DND-41 (cell line): Measurements from ENCODE around the gene SPDEF.

Experiments used
- ATAC-seq: fragments of 200-7000 bp; cut with Tn5 transposase; 3 replicates; pipeline ENCODE4 v1.9.1; 2021; ENCODE audit warnings: low read depth; ENCODE audit not compliant: insufficient read depth
- DNase-seq: peaks from one replicate; pipeline ENCODE4 v3.0.0-alpha.2; 2020
- H2AFZ ChIP-seq: 2 replicates; pipeline ENCODE4 v1.6.0; 2012; ENCODE audit warnings: low read depth, low read length
- H3K27ac ChIP-seq: 2 replicates; pipeline ENCODE4 v1.5.1; 2012; ENCODE audit warnings: low read length, inconsistent platforms
- H3K27me3 ChIP-seq: fragments of 200-600 bp; sonication (generic); 2 replicates; pipeline ENCODE4 v1.6.0; 2012; ENCODE audit warnings: low read length, mild to moderate bottlenecking, inconsistent platforms; ENCODE audit not compliant: insufficient read depth, poor library complexity
- H3K36me3 ChIP-seq: 2 replicates; pipeline ENCODE4 v1.5.1; 2012; ENCODE audit warnings: low read length, inconsistent platforms; ENCODE audit not compliant: insufficient read depth
- H3K4me1 ChIP-seq: 2 replicates; pipeline ENCODE4 v1.5.1; 2012; ENCODE audit warnings: mild to moderate bottlenecking, low read length; ENCODE audit not compliant: insufficient read depth
- H3K4me2 ChIP-seq: 2 replicates; pipeline ENCODE4 v1.6.0; 2012; ENCODE audit warnings: mild to moderate bottlenecking, moderate library complexity, low read length, inconsistent platforms; ENCODE audit not compliant: insufficient read depth
- H3K4me3 ChIP-seq, 2 experiments: fragments of 200-600 bp in 1 of 2; shearing (Covaris generic) in 1 of 2; 2 replicates each; pipeline ENCODE4 v1.5.1; 2012 to 2016; ENCODE audit warnings: inconsistent platforms in 2 of 2, low read length in 2 of 2, mild to moderate bottlenecking in 2 of 2, low read depth in 1 of 2, moderate library complexity in 1 of 2
- H3K79me2 ChIP-seq: 2 replicates; pipeline ENCODE4 v1.6.0; 2012; ENCODE audit warnings: low read length, inconsistent platforms; ENCODE audit not compliant: insufficient read depth
- H3K9ac ChIP-seq: 2 replicates; pipeline ENCODE4 v1.6.0; 2012; ENCODE audit warnings: low read depth, mild to moderate bottlenecking, inconsistent platforms, low read length, moderate library complexity
- H3K9me3 ChIP-seq: 2 replicates; pipeline ENCODE4 v1.5.1; 2012; ENCODE audit warnings: low read length, moderate library complexity, mild to moderate bottlenecking, inconsistent platforms; ENCODE audit not compliant: insufficient read depth, severe bottlenecking
- H4K20me1 ChIP-seq: 2 replicates; pipeline ENCODE4 v1.6.0; 2012; ENCODE audit warnings: low read length; ENCODE audit not compliant: insufficient read depth
- EZH2 ChIP-seq: IDR thresholded peaks from 3 replicates; pipeline ENCODE4 v1.6.1; 2012; ENCODE audit warnings: borderline replicate concordance, low read depth, mild to moderate bottlenecking, moderate library complexity, low read length, inconsistent platforms; ENCODE audit not compliant: severe bottlenecking
- TF ChIP-seq, protein P1 (sequence below): IDR thresholded peaks from 2 replicates; pipeline ENCODE4 v1.5.1; 2012; ENCODE audit warnings: borderline replicate concordance, low read length, moderate library complexity, mild to moderate bottlenecking; ENCODE audit not compliant: poor library complexity, severe bottlenecking; ENCODE audit errors: extremely low read depth

Gene SPDEF

DNA sequence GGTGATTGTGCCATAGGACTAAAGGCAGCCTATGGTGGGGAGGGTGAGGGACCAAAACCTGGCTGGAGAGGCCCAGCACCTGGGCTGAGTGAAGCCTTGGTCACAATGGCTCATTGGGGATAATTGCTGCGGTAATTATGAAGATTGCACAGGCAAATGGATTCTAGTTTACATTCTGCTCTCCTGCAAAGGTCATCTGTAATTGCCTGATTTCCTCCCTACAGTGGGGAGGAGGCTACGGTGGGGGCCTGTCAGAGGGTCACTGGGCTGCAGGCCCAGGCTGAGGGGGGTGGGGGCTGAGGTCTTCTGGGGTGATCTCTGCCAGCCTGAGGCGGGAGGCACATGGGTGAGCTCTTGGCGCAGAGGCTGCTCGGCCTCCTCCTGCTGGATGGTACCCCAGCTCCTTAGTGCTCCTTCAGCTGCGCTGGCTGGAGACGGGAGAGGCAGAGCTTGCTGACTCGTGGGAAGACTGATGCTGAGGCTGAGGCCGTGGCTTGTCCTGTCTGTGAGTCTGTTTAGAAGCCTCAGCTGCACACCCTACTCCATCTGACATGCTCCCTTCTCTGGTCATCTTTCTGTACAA lies 59.9 kb downstream of the SPDEF start:
- H3K27ac ChIP-seq = no peak overlapping the region
- H3K36me3 ChIP-seq = no peaks in the 10 kb centered on the region
- H3K4me3 ChIP-seq = no peak overlapping the region
- H2AFZ ChIP-seq = no peak overlapping the region
- no peaks in the 10 kb centered on the region for H3K79me2 ChIP-seq
- no peak for DNase-seq
- H3K4me2 ChIP-seq = no peak overlapping the region
- ATAC-seq = no peak
- no peaks in the 10 kb centered on the region for H3K27me3 ChIP-seq
- no peaks in the 10 kb centered on the region for H3K4me1 ChIP-seq
- H3K9me3 ChIP-seq = peaks cover 5% of the 10 kb centered on the region
- H4K20me1 ChIP-seq = no peaks in the 10 kb centered on the region
- no peak overlapping the region for H3K9ac ChIP-seq
- TF ChIP-seq, protein P1, sequence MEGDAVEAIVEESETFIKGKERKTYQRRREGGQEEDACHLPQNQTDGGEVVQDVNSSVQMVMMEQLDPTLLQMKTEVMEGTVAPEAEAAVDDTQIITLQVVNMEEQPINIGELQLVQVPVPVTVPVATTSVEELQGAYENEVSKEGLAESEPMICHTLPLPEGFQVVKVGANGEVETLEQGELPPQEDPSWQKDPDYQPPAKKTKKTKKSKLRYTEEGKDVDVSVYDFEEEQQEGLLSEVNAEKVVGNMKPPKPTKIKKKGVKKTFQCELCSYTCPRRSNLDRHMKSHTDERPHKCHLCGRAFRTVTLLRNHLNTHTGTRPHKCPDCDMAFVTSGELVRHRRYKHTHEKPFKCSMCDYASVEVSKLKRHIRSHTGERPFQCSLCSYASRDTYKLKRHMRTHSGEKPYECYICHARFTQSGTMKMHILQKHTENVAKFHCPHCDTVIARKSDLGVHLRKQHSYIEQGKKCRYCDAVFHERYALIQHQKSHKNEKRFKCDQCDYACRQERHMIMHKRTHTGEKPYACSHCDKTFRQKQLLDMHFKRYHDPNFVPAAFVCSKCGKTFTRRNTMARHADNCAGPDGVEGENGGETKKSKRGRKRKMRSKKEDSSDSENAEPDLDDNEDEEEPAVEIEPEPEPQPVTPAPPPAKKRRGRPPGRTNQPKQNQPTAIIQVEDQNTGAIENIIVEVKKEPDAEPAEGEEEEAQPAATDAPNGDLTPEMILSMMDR = no peak
- no peak for TF ChIP-seq EZH2

DNA sequence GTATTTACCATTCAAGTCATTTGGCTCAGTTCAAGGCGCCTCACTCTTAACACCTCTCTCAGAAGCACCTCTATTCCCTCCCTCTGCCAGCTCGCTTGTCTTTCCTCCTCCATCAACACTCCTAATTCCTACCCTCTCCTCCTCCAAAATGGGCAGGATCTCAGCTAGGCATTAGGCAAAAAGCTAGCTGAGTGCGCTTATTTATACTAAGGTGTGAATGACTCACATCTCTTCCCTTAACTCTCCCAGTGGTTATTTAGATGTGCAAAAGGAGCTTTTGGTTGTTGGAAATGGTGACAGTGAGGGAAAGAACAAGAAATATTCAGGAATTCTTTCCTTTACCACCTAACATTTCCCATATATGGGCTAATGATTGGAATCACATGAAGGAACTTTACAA lies 61.2 kb downstream of the SPDEF start:
- Histone ChIP-seq H3K4me2 (no peak overlapping the region), H3K36me3 (no peaks in the 10 kb centered on the region), H2AFZ (no peak overlapping the region), H3K27ac (no peak overlapping the region), H3K27me3 (no peaks in the 10 kb centered on the region), H3K9ac (no peak overlapping the region), H3K79me2 (no peaks in the 10 kb centered on the region), H3K4me1 (no peaks in the 10 kb centered on the region), H3K9me3 (no peaks in the 10 kb centered on the region), H4K20me1 (no peaks in the 10 kb centered on the region), H3K4me3 (no peak overlapping the region)
- ATAC-seq (no peak), DNase-seq (no peak)
- TF ChIP-seq, protein P1 = no peak
- TF ChIP-seq EZH2 = no peak

DNA sequence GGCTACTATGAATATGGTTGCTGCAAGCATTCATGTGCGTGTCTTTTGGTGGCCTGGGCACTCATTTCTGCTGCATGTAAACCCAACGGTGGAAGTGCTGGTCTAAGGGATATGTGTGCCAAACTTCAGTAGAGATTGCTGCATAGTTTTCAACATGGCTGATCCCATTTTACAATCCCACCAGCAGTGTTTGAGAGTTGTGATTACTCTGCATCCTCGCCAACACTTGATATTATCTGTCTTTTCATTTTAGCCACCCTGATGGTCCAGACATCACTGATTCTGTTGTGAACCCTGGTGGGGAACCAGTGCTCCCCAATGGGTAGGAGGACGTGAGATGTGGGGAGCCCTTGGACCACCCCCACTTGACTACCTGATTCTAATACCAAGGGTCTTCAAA lies 62.8 kb downstream of the SPDEF start:
- TF ChIP-seq EZH2 = no peak
- TF ChIP-seq, protein P1 = no peak
- DNase-seq (no peak), ATAC-seq (no peak)
- Histone ChIP-seq H3K4me1 (no peaks in the 10 kb centered on the region), H3K36me3 (no peaks in the 10 kb centered on the region), H3K9me3 (no peaks in the 10 kb centered on the region), H3K27ac (no peak overlapping the region), H4K20me1 (no peaks in the 10 kb centered on the region), H3K4me2 (no peak overlapping the region), H3K9ac (no peak overlapping the region), H3K27me3 (no peaks in the 10 kb centered on the region), H2AFZ (no peak overlapping the region), H3K4me3 (no peak overlapping the region), H3K79me2 (no peaks in the 10 kb centered on the region)

DNA sequence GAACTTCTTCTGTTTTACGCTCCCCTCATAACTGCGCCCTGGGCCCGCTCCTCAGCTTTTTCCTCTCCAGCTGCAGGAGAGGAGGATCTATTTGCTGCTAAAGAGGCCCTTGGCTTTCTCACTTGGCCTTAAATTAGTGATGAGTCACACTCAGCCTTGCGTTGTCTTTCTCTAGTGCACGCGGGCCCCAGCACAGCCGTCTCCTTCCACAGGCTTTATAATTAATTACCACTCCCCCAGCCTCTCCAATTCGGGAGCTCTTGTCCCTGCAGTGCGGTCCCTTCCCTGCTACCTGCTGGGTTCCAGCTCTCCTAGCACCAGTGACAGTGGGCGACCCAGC lies 65.1 kb downstream of the SPDEF start:
- no peak for DNase-seq
- H2AFZ ChIP-seq = no peak overlapping the region

More for the DNA sequence above, 65.1 kb downstream of the SPDEF start:
- Histone ChIP-seq H3K27ac (no peak overlapping the region), H3K36me3 (no peaks in the 10 kb centered on the region), H3K4me2 (no peak overlapping the region), H3K79me2 (no peaks in the 10 kb centered on the region), H3K9ac (no peak overlapping the region), H4K20me1 (no peaks in the 10 kb centered on the region), H3K4me1 (no peaks in the 10 kb centered on the region), H3K27me3 (no peaks in the 10 kb centered on the region), H3K4me3 (no peak overlapping the region), H3K9me3 (no peaks in the 10 kb centered on the region)
- ATAC-seq = no peak
- TF ChIP-seq, protein P1 = no peak
